ENCODE measurements around the gene NANS. TPM values are rescaled to one million over a fixed set of nuclear protein-coding genes. Genes with fewer than 3 reads are reported as not detected.

Gene NANS
- total and polyA plus RNA-seq, 2 of the 8 experiments (the other 6 are each of a cell fraction or from before 2014, with no cell fraction given): 56.5 to 67.3 TPM

GRCh38 chr9:98087420-98088354, 31.2 kb downstream of the NANS start:
- Histone ChIP-seq H3K4me1 (replicated peaks in 1 of 4; ENCODE audit: control insufficient read depth in 3 of 4, insufficient read depth in 4 of 4, low read length in 3 of 4) (peaks cover 5 to 26% (median 11%) of the 10 kb centered on the region in 4 experiments; a peak in 6 of 7 replicates), H2BK15ac (ENCODE audit: low read length) (peak overlapping the region; percentile 54; the same call in 1 of the 2 replicates), H2BK5ac (ENCODE audit: low read depth, low read length) (no peak overlapping the region), H4K5ac (ENCODE audit: insufficient read length, low read depth, low read length) (no peak overlapping the region), H3K9me3 (ENCODE audit: insufficient read depth in 2 of 2, low read depth in 1 of 2, low read length in 1 of 2) (no peaks in the 10 kb centered on the region; a peak in 1 of 4 replicates), H3K36me3 (ENCODE audit: control insufficient read depth in 2 of 4, insufficient read depth in 4 of 4, low read length in 3 of 4) (peaks cover 2 to 5% (median 3%) of the 10 kb centered on the region in 4 experiments; a peak in 5 of 8 replicates), H2BK12ac (ENCODE audit: low read depth, low read length) (peak overlapping the region; percentile 50; the same call in 1 of the 2 replicates), H3K56ac (replicated peaks; ENCODE audit: insufficient read length, low read depth, low read length) (no peak overlapping the region), H3K23ac (ENCODE audit: insufficient read length) (no peak overlapping the region), H4K20me1 (replicated peaks in 1 of 2; ENCODE audit: control insufficient read depth in 1 of 2, insufficient read depth in 2 of 2, low read length in 2 of 2) (peaks cover 0 to 2% of the 10 kb centered on the region in 2 experiments), H2AFZ (ENCODE audit: low read length) (peak overlapping the region; percentile 46; the same call in 1 of the 2 replicates), H3K4me2 (ENCODE audit: insufficient read depth in 1 of 2, low read depth in 2 of 2, low read length in 2 of 2) (peak overlapping the region; percentile 61 to 63), H2BK120ac (replicated peaks; ENCODE audit: low read depth, low read length) (no peak overlapping the region), H3K79me1 (ENCODE audit: low read depth, low read length) (no peaks in the 10 kb centered on the region), H3K27me3 (replicated peaks in 1 of 4; ENCODE audit: control insufficient read depth in 3 of 4, extremely low read depth in 1 of 4, insufficient read depth in 3 of 4, low read length in 3 of 4) (no peaks in the 10 kb centered on the region; a peak in 2 of 7 replicates), H3K79me2 (ENCODE audit: control insufficient read depth in 1 of 2, insufficient read depth in 2 of 2, low read length in 2 of 2) (no peaks in the 10 kb centered on the region), H2AK5ac (ENCODE audit: low read depth, low read length) (no peak overlapping the region), H3K9ac (replicated peaks in 1 of 4; ENCODE audit: extremely low read depth in 1 of 4, low read depth in 3 of 4, low read length in 3 of 4) (peak overlapping the region in 2 of 4 experiments; percentile 32 to 42; a peak in 3 of 7 replicates), H3K18ac (ENCODE audit: extremely low read depth, low read length) (peak overlapping the region; percentile 86), H2BK20ac (ENCODE audit: low read length) (no peak overlapping the region), H3K4ac (replicated peaks; ENCODE audit: insufficient read length, low read depth, low read length) (no peak overlapping the region), H4K91ac (replicated peaks; ENCODE audit: insufficient read length, low read length) (peak overlapping the region; percentile 29), H4K8ac (ENCODE audit: extremely low read depth, insufficient read depth, low read length) (peak overlapping the region; percentile 77), H3K27ac (ENCODE audit: low read depth, low read length) (no peak overlapping the region), H3K23me2 (ENCODE audit: low read depth, low read length) (peaks cover 2% of the 10 kb centered on the region; the same call in 1 of the 2 replicates), H3K14ac (ENCODE audit: insufficient read length) (no peak overlapping the region), H3K4me3 (ENCODE audit: extremely low read depth in 1 of 4, insufficient read depth in 2 of 4, low read depth in 3 of 4, low read length in 4 of 4) (peak overlapping the region; percentile 18 to 51 (median 32); a peak in 6 of 8 replicates)
- ChIA-PET CTCF (ENCODE audit: partially characterized antibody) (interaction anchor here (1.0 to 3.5 kb wide), 7 partner anchors 7 to 116 kb away, joined by 3 to 29 read pairs (median 3); no protein-coding TSS in a partner anchor), POLR2A (ENCODE audit: partially characterized antibody) (interaction anchor here (0.7 to 1.2 kb wide), 5 partner anchors 14 to 1667 kb away, joined by 3 to 6 read pairs (median 3); no protein-coding TSS in a partner anchor)
- no peak for FAIRE-seq
- peak; percentile 36 to 75 for DNase-seq (ENCODE audit: low read depth in 1 of 2, low spot score in 2 of 2)
- WGBS, 2 experiments (ENCODE audit: extremely low coverage in 1 of 2, insufficient coverage in 1 of 2, insufficient read length in 1 of 2, insufficient replicate concordance in 2 of 2, low coverage in 1 of 2, low lambda C conversion rate in 2 of 2, missing lambda C conversion rate in 1 of 2): 14% methylated on average over 63 of the region's 92 CpGs; no CpG with 5 or more reads in 1 of the 2 experiments
- peak; percentile 16 to 40 (median 25); a peak in 2 of 4 replicates for TF ChIP-seq CTCF (IDR thresholded peaks at IDR 0.05; ENCODE audit: control extremely low read depth in 1 of 3, insufficient read depth in 1 of 3, low read depth in 1 of 3, low read length in 3 of 3)
- TF ChIP-seq MAX (IDR thresholded peaks at IDR 0.05): peak; percentile 95
- TF ChIP-seq ATF3 (IDR thresholded peaks at IDR 0.05; ENCODE audit: insufficient read depth, low read depth, low read length): no peak
- TF ChIP-seq TAF7 (optimal IDR thresholded peaks at IDR 0.05; ENCODE audit: borderline replicate concordance, low read depth, low read length): no peak
- no peak for TF ChIP-seq CEBPB (IDR thresholded peaks at IDR 0.05; ENCODE audit: low read depth, low read length)
- no peak for TF ChIP-seq MAFK (IDR thresholded peaks at IDR 0.05; ENCODE audit: low read depth, low read length)
